OCI-LY3 (cell line): Measurements from ENCODE around the gene CTNNA3.

Source experiments
- EZH2phosphoT487 ChIP-seq: fragments of 200-600 bp; shearing (Covaris generic); IDR thresholded peaks from 2 replicates; pipeline ENCODE4 v1.6.1; 2018; ENCODE audit warnings: antibody characterized with exemption, mixed run types, low read depth
- TF ChIP-seq, protein P1 (sequence below): fragments of 200-600, 300-600 bp; sonication (generic); IDR thresholded peaks from 2 replicates; pipeline ENCODE4 v1.5.1; 2014; ENCODE audit warnings: antibody characterized with exemption, low read length, low read depth

GRCh38 chr10:67573484-67573883 is 122.5 kb downstream of the CTNNA3 start:
- no peak for TF ChIP-seq EZH2phosphoT487
- TF ChIP-seq, protein P1, sequence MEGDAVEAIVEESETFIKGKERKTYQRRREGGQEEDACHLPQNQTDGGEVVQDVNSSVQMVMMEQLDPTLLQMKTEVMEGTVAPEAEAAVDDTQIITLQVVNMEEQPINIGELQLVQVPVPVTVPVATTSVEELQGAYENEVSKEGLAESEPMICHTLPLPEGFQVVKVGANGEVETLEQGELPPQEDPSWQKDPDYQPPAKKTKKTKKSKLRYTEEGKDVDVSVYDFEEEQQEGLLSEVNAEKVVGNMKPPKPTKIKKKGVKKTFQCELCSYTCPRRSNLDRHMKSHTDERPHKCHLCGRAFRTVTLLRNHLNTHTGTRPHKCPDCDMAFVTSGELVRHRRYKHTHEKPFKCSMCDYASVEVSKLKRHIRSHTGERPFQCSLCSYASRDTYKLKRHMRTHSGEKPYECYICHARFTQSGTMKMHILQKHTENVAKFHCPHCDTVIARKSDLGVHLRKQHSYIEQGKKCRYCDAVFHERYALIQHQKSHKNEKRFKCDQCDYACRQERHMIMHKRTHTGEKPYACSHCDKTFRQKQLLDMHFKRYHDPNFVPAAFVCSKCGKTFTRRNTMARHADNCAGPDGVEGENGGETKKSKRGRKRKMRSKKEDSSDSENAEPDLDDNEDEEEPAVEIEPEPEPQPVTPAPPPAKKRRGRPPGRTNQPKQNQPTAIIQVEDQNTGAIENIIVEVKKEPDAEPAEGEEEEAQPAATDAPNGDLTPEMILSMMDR, result no peak
